IMR-90 (cell line): ENCODE measurements around the gene FOXB1. TPM values are rescaled to one million over a fixed set of nuclear protein-coding genes. Genes with fewer than 3 reads are reported as not detected.

Experiments
- ATAC-seq: fragments of 200-7000 bp; cut with Tn5 transposase; 2 replicates; pipeline ENCODE4 v1.9.1; 2020; ENCODE audit warnings: low read depth, mild to moderate bottlenecking, moderate library complexity
- BruUV-seq: library from RNA; stranded (reverse); fragments of 400-500 nt; replicated peaks from 2 replicates; lab custom pipeline; 2021; lab: Mats Ljungman, UMichigan
- CTCF ChIA-PET: fragments of 300-600 bp; formaldehyde crosslinking; extraction: SDS; loops from one replicate; lab custom pipeline; 2021; ENCODE audit warnings: antibody characterized with exemption; lab: Yijun Ruan, JAX
- POLR2A ChIA-PET: fragments of 300-600 bp; sonication (Branson Sonifier 250); formaldehyde crosslinking; loops from one replicate; lab custom pipeline; 2022; ENCODE audit warnings: antibody characterized with exemption; ENCODE audit not compliant: unreplicated experiment; lab: Charles Lee
- DNase-seq: peaks from one replicate; pipeline ENCODE4 v3.0.0; 2013
- H2AFZ ChIP-seq: replicated peaks from 2 replicates; pipeline ENCODE3; 2013; ENCODE audit warnings: low read length, mild to moderate bottlenecking; ENCODE audit not compliant: poor library complexity
- H2AK5ac ChIP-seq: 2 replicates; pipeline ENCODE4 v1.6.1; 2013; ENCODE audit warnings: low read depth, low read length, inconsistent platforms
- H2AK9ac ChIP-seq: replicated peaks from 2 replicates; pipeline ENCODE3; 2013; ENCODE audit warnings: mild to moderate bottlenecking, low read depth, low read length, moderate library complexity; ENCODE audit not compliant: poor library complexity
- H2BK120ac ChIP-seq: 2 replicates; pipeline ENCODE4 v1.6.1; 2013; ENCODE audit warnings: low read depth, low read length, inconsistent platforms
- H2BK15ac ChIP-seq: 3 replicates; pipeline ENCODE4 v1.6.1; 2013; ENCODE audit warnings: low read depth, low read length, inconsistent platforms
- H2BK20ac ChIP-seq: 2 replicates; pipeline ENCODE4 v1.6.1; 2013; ENCODE audit warnings: low read depth, mild to moderate bottlenecking, inconsistent platforms, low read length, moderate library complexity
- H2BK5ac ChIP-seq: 2 replicates; pipeline ENCODE4 v1.6.1; 2013; ENCODE audit warnings: mild to moderate bottlenecking, low read depth, low read length, inconsistent platforms; ENCODE audit not compliant: poor library complexity, severe bottlenecking
- H3K14ac ChIP-seq: replicated peaks from 2 replicates; pipeline ENCODE4 v1.6.1; 2013; ENCODE audit warnings: low read depth, low read length, inconsistent platforms
- H3K18ac ChIP-seq: 2 replicates; pipeline ENCODE4 v1.6.1; 2013; ENCODE audit warnings: low read depth, low read length, control low read depth
- H3K23ac ChIP-seq: 2 replicates; pipeline ENCODE4 v1.6.1; 2013; ENCODE audit warnings: low read depth, low read length, inconsistent platforms
- H3K27ac ChIP-seq: 2 replicates; pipeline ENCODE4 v1.5.1; 2013; ENCODE audit warnings: mild to moderate bottlenecking, control low read depth, low read length; ENCODE audit not compliant: insufficient read depth
- H3K27me3 ChIP-seq: 2 replicates; pipeline ENCODE4 v1.6.1; 2013; ENCODE audit warnings: low read length; ENCODE audit not compliant: control insufficient read depth, insufficient read depth
- H3K36me3 ChIP-seq: 2 replicates; pipeline ENCODE4 v1.6.1; 2013; ENCODE audit warnings: low read length, mixed read lengths; ENCODE audit not compliant: control insufficient read depth, insufficient read depth
- H3K4ac ChIP-seq: 2 replicates; pipeline ENCODE4 v1.6.1; 2013; ENCODE audit warnings: low read depth, low read length, inconsistent platforms
- H3K4me1 ChIP-seq: 2 replicates; pipeline ENCODE4 v1.6.1; 2013; ENCODE audit warnings: low read length, mixed read lengths; ENCODE audit not compliant: control insufficient read depth, insufficient read depth
- H3K4me2 ChIP-seq: 2 replicates; pipeline ENCODE4 v1.6.1; 2013; ENCODE audit warnings: low read depth, mild to moderate bottlenecking, control low read depth, low read length, moderate library complexity
- H3K4me3 ChIP-seq: 2 replicates; pipeline ENCODE4 v1.5.1; 2013; ENCODE audit warnings: low read depth, mild to moderate bottlenecking, control low read depth, low read length, moderate library complexity; ENCODE audit not compliant: insufficient read depth
- H3K56ac ChIP-seq: 2 replicates; pipeline ENCODE4 v1.6.1; 2013; ENCODE audit warnings: low read length, inconsistent platforms; ENCODE audit not compliant: insufficient read depth; ENCODE audit errors: extremely low read depth
- H3K79me1 ChIP-seq, 2 experiments: 2 replicates each; pipeline ENCODE4 v1.6.1; 2013; ENCODE audit warnings: low read length in 2 of 2, inconsistent platforms in 1 of 2, low read depth in 1 of 2
- H3K9ac ChIP-seq: 2 replicates; pipeline ENCODE4 v1.6.1; 2013; ENCODE audit warnings: low read depth, low read length, control low read depth
- H3K9me1 ChIP-seq: 2 replicates; pipeline ENCODE4 v1.6.1; 2013; ENCODE audit warnings: low read length, inconsistent platforms; ENCODE audit not compliant: insufficient read depth
- H3K9me3 ChIP-seq: 2 replicates; pipeline ENCODE4 v1.6.1; 2013; ENCODE audit warnings: low read length; ENCODE audit not compliant: control insufficient read depth, insufficient read depth
- H4K20me1 ChIP-seq: 2 replicates; pipeline ENCODE4 v1.6.1; 2013; ENCODE audit warnings: low read length, inconsistent platforms; ENCODE audit not compliant: insufficient read depth
- H4K5ac ChIP-seq: 2 replicates; pipeline ENCODE4 v1.6.1; 2013; ENCODE audit warnings: mild to moderate bottlenecking, low read depth, low read length, control low read depth
- H4K8ac ChIP-seq, 2 experiments: 2 replicates each; pipeline ENCODE4 v1.6.1; 2013; ENCODE audit warnings: low read depth in 2 of 2, low read length in 2 of 2, control low read depth in 1 of 2, inconsistent platforms in 1 of 2
- H4K91ac ChIP-seq: 2 replicates; pipeline ENCODE4 v1.6.1; 2013; ENCODE audit warnings: low read depth, low read length, inconsistent platforms; ENCODE audit not compliant: insufficient read depth
- BHLHE40 ChIP-seq: fragments of 150-350 bp; IDR thresholded peaks from 2 replicates; pipeline ENCODE4 v1.6.1; 2016; ENCODE audit warnings: mild to moderate bottlenecking, low read depth, low read length
- CEBPB ChIP-seq: IDR thresholded peaks from 2 replicates; pipeline ENCODE4 v1.6.1; 2012; ENCODE audit warnings: low read depth, low read length, improper control_type of control experiment
- CHD1 ChIP-seq: IDR thresholded peaks from 2 replicates; pipeline ENCODE4 v1.6.1; 2012; ENCODE audit warnings: low read depth, low read length, improper control_type of control experiment
- FOS ChIP-seq: fragments of 150-350 bp; IDR thresholded peaks from 2 replicates; pipeline ENCODE4 v1.6.1; 2016; ENCODE audit warnings: low read depth, low read length
- MAFK ChIP-seq: IDR thresholded peaks from 2 replicates; pipeline ENCODE4 v1.6.1; 2012; ENCODE audit warnings: low read depth, low read length, improper control_type of control experiment
- MAZ ChIP-seq: IDR thresholded peaks from 2 replicates; pipeline ENCODE4 v1.6.1; 2012; ENCODE audit warnings: low read depth, mild to moderate bottlenecking, low read length, improper control_type of control experiment, moderate library complexity, borderline replicate concordance
- MXI1 ChIP-seq: IDR thresholded peaks from 2 replicates; pipeline ENCODE4 v1.6.1; 2012; ENCODE audit warnings: low read depth, mild to moderate bottlenecking, low read length, moderate library complexity, borderline replicate concordance
- NFE2L2 ChIP-seq: fragments of 150-350 bp; IDR thresholded peaks from 2 replicates; pipeline ENCODE4 v1.6.1; 2016; ENCODE audit warnings: low read depth, mild to moderate bottlenecking, low read length
- POLR2A ChIP-seq: IDR thresholded peaks from 2 replicates; pipeline ENCODE4 v1.6.1; 2012; ENCODE audit warnings: mild to moderate bottlenecking, low read depth, low read length
- RCOR1 ChIP-seq: IDR thresholded peaks from 2 replicates; pipeline ENCODE4 v1.6.1; 2012; ENCODE audit warnings: mild to moderate bottlenecking, low read length, improper control_type of control experiment; ENCODE audit not compliant: insufficient replicate concordance
- RFX5 ChIP-seq: IDR thresholded peaks from 2 replicates; pipeline ENCODE4 v1.8.0; 2012; ENCODE audit warnings: low read depth, mild to moderate bottlenecking, low read length, moderate library complexity
- USF2 ChIP-seq: fragments of 150-350 bp; IDR thresholded peaks from 2 replicates; pipeline ENCODE4 v1.6.1; 2017; ENCODE audit warnings: mild to moderate bottlenecking, antibody characterized with exemption, low read length, low read depth
- WGBS, 2 experiments: methylation state at CpG; one replicate each; pipeline versions ENCODE4 v1.1.5 to v1.1.7; 2013; ENCODE audit warnings: missing lambda C conversion rate in 2 of 2; ENCODE audit not compliant: insufficient read length in 1 of 2; ENCODE audit errors: extremely low coverage in 2 of 2; 5-methylcytosine and 5-hydroxymethylcytosine counted together
- dilution Hi-C: fragments of 300-500 bp; cut with HindIII; formaldehyde crosslinking; loops from one replicate; pipeline ENCODE4 v1.14.3; 2018; ENCODE audit warnings: low sequenced_read_pairs; ENCODE audit not compliant: unreplicated experiment
- in situ Hi-C: fragments of 300-500 bp; cut with MboI; formaldehyde crosslinking; loops from 3 replicates; pipeline ENCODE4 v1.14.3; 2019; ENCODE audit warnings: low sequenced_read_pairs, inconsistent platforms, mixed read lengths
- intact Hi-C: fragments of 100-400 bp; cut with micrococcal nuclease; formaldehyde crosslinking; loops from 2 replicates; pipeline ENCODE4 v1.10.0; 2022
- polyA plus RNA-seq, 3 experiments: library from polyadenylated mRNA; depleted of rRNA; stranded (reverse); fragments of >200 nt; gene quantifications; 2 replicates each; pipeline ENCODE4 v1.2.3, GENCODE V29; 2012; ENCODE audit warnings: low replicate concordance in 1 of 3
- total RNA-seq: library from RNA; depleted of rRNA; stranded (reverse); fragments of >200 nt; gene quantifications from 2 replicates; pipeline ENCODE4 v1.2.3, GENCODE V29; 2012

Gene FOXB1
- total and polyA plus RNA-seq, 2 of the 4 experiments (the other 2 are of a cell fraction) = not detected

DNA sequence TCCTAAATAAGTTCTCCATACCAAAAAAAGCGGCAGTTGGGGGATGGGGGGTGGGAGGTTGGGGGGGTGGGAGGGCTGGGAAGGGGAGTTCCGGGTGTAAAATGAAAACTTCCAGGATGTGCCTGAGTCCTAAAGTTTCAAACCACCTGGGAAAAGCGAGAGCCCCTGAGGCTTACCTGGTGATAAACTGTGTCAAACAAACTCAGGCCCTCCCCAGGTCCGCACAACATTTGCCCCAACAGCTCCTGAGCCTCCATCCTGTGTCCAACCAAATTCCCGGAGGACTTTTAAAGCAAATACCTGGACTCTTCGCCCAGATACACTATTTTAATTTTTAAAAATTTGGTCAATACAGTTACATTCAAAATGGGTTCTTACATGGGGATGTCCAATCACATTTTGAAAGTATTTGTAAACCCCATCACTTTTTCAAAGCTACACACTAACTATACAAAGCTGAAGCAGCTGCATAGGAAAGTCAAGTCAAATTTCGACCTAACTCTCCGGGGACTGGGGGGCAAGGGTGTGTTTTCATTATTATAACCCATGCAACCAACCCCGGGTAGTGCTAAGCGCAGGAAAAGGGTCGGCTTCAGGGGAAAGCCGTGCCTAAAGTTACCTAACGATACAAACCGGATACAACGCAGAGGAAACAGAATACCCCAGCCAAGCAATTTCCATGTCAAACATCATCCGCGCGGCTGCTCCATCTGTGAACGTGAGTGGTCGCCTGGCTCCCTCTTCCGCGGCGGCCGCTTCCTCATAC lies 685 bp upstream of the FOXB1 start:
- no peak overlapping the region for H4K5ac ChIP-seq
- H2AFZ ChIP-seq = no peak overlapping the region
- no peak overlapping the region for H3K4me2 ChIP-seq
- dilution Hi-C loops = no loop called here
- peaks cover under 1% of the 10 kb centered on the region; the same call in 1 of the 2 replicates for H3K9me3 ChIP-seq
- H3K27me3 ChIP-seq = peaks cover 87% of the 10 kb centered on the region
- intact Hi-C loops = no loop called here
- no peak overlapping the region for H2BK20ac ChIP-seq
- H3K4ac ChIP-seq = no peak overlapping the region
- H3K79me1 ChIP-seq = no peaks in the 10 kb centered on the region
- 0% methylated on average over 2 of the region's 24 CpGs; no CpG with 5 or more reads in 1 of the 2 experiments for WGBS, 2 experiments
- ATAC-seq = no peak
- H2BK120ac ChIP-seq = no peak overlapping the region
- in situ Hi-C loops = no loop called here
- TF ChIP-seq NFE2L2 = no peak
- no peak for TF ChIP-seq POLR2A
- no peak for TF ChIP-seq BHLHE40
- TF ChIP-seq MXI1 = no peak
- TF ChIP-seq FOS = no peak
- TF ChIP-seq USF2 = no peak
- no peak for TF ChIP-seq RCOR1
- no peak for TF ChIP-seq MAFK
- no peak for TF ChIP-seq RFX5
- TF ChIP-seq MAZ = no peak
- no peak for TF ChIP-seq CEBPB
- no peak for TF ChIP-seq CHD1
- no peak overlapping the region for H3K27ac ChIP-seq
- H2BK15ac ChIP-seq = no peak overlapping the region
- DNase-seq = no peak
- H3K9ac ChIP-seq = no peak overlapping the region
- H4K20me1 ChIP-seq = no peaks in the 10 kb centered on the region
- H2BK5ac ChIP-seq = no peak overlapping the region
- no peaks in the 10 kb centered on the region; the same call in 1 of the 2 replicates for H3K4me1 ChIP-seq
- no peak overlapping the region for H3K23ac ChIP-seq
- no peak overlapping the region for H4K8ac ChIP-seq
- no peaks in the 10 kb centered on the region for H3K36me3 ChIP-seq
- no TSS peak for BruUV-seq
- no peak overlapping the region for H2AK5ac ChIP-seq
- ChIA-PET CTCF (no interaction called here), POLR2A (no interaction called here)
- no peak overlapping the region for H3K14ac ChIP-seq
- H3K18ac ChIP-seq = no peak overlapping the region
- H3K56ac ChIP-seq = no peak overlapping the region
- H2AK9ac ChIP-seq = no peak overlapping the region
- no peaks in the 10 kb centered on the region for H3K9me1 ChIP-seq
- H3K4me3 ChIP-seq = no peak overlapping the region
- H4K91ac ChIP-seq = no peak overlapping the region
